ENCODE data around the gene DLG1. TPM values are rescaled to one million over a fixed set of nuclear protein-coding genes. Genes with fewer than 3 reads are reported as not detected.

Gene DLG1
- total and polyA plus RNA-seq, 8 donors = 17.9 to 173 (median 92.9) TPM

- H3K9me3 ChIP-seq = no peaks in the 10 kb centered on the region
- H3K36me3 ChIP-seq = no peaks in the 10 kb centered on the region
- H3K27me3 ChIP-seq = no peaks in the 10 kb centered on the region
- no peak overlapping the region for H3K4me3 ChIP-seq
- 59 to 69% (median 64%) methylated on average over 12 of the region's 12 CpGs for WGBS, 5 donors
- TF ChIP-seq POLR2A (IDR thresholded peaks at IDR 0.05) = no peak
- TF ChIP-seq POLR2AphosphoS5 (IDR thresholded peaks at IDR 0.05) = no peak
- no peak for TF ChIP-seq EP300 (IDR thresholded peaks at IDR 0.05)
- no peak for TF ChIP-seq CTCF (IDR thresholded peaks at IDR 0.05)
- intact Hi-C loops (cut with DNase I; ENCODE audit: low total_unique reads) = no loop called here
- peak in 1 of 2 donors; percentile 83 for DNase-seq
- no peaks in the 10 kb centered on the region for H3K4me1 ChIP-seq
- H3K27ac ChIP-seq = peak overlapping the region in 1 of 5 donors; percentile 26
These were observed 41.6 kb upstream of the DLG1 start for GRCh38 chr3:197339841-197340520.

GRCh38 chr3:197338586-197338985 is 40.2 kb upstream of the DLG1 start:
- TF ChIP-seq EP300 (IDR thresholded peaks at IDR 0.05) (no peak), POLR2A (IDR thresholded peaks at IDR 0.05) (no peak), POLR2AphosphoS5 (IDR thresholded peaks at IDR 0.05) (no peak), CTCF (IDR thresholded peaks at IDR 0.05) (no peak)
- intact Hi-C loops (cut with DNase I; ENCODE audit: low total_unique reads) = no loop called here
- Histone ChIP-seq H3K27me3 (no peaks in the 10 kb centered on the region), H3K4me3 (no peak overlapping the region), H3K9me3 (no peaks in the 10 kb centered on the region), H3K4me1 (no peaks in the 10 kb centered on the region), H3K27ac (no peak overlapping the region), H3K36me3 (no peaks in the 10 kb centered on the region)
- DNase-seq = no peak
- 77 to 89% (median 86%) methylated on average over 6 of the region's 6 CpGs for whole genome bisulfite sequencing, 5 donors

GRCh38 chr3:197337656-197338055 is 39.2 kb upstream of the DLG1 start:
- no peaks in the 10 kb centered on the region for H3K27me3 ChIP-seq
- DNase-seq = no peak
- H3K36me3 ChIP-seq = no peaks in the 10 kb centered on the region
- 84 to 94% (median 91%) methylated on average over 4 of the region's 4 CpGs for WGBS, 5 donors
- no peak overlapping the region for H3K4me3 ChIP-seq
- no peak overlapping the region for H3K27ac ChIP-seq
- no peaks in the 10 kb centered on the region for H3K4me1 ChIP-seq
- intact Hi-C loops (cut with DNase I; ENCODE audit: low total_unique reads) = no loop called here
- no peak for TF ChIP-seq POLR2A (IDR thresholded peaks at IDR 0.05)
- TF ChIP-seq EP300 (IDR thresholded peaks at IDR 0.05) = no peak
- no peak for TF ChIP-seq CTCF (IDR thresholded peaks at IDR 0.05)
- TF ChIP-seq POLR2AphosphoS5 (IDR thresholded peaks at IDR 0.05) = no peak
- H3K9me3 ChIP-seq = no peaks in the 10 kb centered on the region

- intact Hi-C loops (cut with DNase I; ENCODE audit: low total_unique reads) = no loop called here
- H3K4me1 ChIP-seq = no peaks in the 10 kb centered on the region
These were observed 38.8 kb upstream of the DLG1 start for GRCh38 chr3:197337214-197337613.

More at GRCh38 chr3:197337214-197337613, 38.8 kb upstream of the DLG1 start:
- Histone ChIP-seq H3K9me3 (no peaks in the 10 kb centered on the region), H3K4me3 (no peak overlapping the region), H3K36me3 (no peaks in the 10 kb centered on the region), H3K27ac (no peak overlapping the region), H3K27me3 (no peaks in the 10 kb centered on the region)
- DNase-seq = no peak
- no peak for TF ChIP-seq POLR2A (IDR thresholded peaks at IDR 0.05)
- TF ChIP-seq CTCF (IDR thresholded peaks at IDR 0.05) = no peak
- 93 to 98% (median 97%) methylated on average over 5 of the region's 5 CpGs for WGBS, 5 donors

All from stomach (tissue), 9 donors.